Urothelium cell line (cell line): Measurements from ENCODE around the gene E2F4.

ENCODE experiments used
- DNase-seq: peaks from one replicate; pipeline ENCODE4 v3.0.0; 2011; ENCODE audit warnings: low spot score, mixed read lengths
- FAIRE-seq: peaks from 2 replicates; lab custom pipeline; 2011; peaks lifted over from hg19 to GRCh38; lab: Jason Lieb, UNC

Gene E2F4

DNA sequence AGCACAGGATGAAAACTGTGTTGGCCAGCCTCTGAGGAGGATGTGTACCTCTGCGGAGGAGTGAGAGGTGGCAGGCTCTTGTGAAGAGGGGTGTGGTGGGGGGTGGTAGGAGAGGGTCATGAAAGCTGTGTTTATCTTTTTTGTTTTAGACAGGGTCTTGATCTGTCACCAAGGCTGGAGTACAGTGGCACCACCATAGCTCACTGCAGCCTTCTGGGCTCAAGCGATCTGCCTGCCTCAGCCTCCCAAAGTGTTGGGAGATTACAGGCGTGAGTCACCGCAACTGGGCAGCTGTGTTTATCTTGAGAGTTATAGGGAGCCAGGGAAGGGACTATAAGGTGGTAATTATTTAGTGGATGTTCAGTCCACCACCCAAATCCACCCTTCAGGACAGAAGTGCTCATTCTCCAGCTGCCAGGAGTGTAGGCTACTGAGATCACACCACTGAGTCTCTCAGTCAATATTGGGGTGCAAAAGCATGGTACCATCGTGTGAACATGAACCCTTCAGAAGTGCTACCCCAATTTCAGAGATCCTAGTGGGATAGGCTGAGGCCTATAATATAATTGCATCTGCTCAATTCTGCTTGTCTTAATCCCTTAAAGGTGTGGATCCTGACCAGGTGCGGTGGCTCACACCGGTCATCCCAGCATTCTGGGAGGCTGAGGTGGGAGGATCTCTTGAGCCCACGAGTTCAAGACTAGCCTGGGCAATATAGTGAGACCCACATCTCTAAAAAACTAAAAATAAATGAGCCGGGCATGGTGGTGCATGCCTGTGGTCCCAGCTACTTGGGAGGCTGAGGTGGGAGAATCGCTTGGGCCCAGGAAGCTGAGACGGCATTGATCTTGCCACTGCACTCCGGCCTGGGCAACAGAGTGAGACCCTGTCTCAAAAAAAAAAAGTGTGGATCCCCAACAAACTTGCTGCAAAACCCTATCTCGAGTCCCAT, 1.2 kb upstream of the E2F4 start:
- FAIRE-seq, result no peak
- no peak for DNase-seq

DNA sequence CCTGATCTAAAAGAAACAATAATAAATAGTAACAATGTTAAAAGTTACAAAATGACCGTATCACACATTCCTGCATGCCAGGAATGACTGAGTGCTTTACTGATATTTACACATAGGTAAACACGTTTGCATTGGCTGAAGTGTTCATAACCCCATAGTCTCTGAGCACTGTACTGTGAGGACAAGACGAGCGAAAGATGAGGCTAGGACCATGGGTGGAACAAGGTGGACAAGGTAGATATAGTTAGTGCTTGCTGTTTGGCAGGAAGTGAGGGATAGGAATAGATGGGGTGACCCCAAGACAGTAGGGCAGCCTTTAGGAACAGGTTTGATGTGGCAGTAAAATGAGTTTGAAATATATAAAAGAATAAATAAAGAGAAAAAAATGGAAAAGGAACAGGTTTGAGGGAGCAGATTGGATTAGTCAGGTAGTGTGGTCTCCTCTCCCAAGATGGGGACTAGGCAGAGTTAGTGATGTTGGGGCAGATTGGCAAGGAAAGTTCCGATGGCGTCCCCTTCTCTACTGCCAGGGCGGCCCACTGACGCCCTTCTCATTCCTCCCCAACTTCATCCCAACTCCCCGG, 452 bp upstream of the E2F4 start:
- DNase-seq (no peak), FAIRE-seq (no peak)

DNA sequence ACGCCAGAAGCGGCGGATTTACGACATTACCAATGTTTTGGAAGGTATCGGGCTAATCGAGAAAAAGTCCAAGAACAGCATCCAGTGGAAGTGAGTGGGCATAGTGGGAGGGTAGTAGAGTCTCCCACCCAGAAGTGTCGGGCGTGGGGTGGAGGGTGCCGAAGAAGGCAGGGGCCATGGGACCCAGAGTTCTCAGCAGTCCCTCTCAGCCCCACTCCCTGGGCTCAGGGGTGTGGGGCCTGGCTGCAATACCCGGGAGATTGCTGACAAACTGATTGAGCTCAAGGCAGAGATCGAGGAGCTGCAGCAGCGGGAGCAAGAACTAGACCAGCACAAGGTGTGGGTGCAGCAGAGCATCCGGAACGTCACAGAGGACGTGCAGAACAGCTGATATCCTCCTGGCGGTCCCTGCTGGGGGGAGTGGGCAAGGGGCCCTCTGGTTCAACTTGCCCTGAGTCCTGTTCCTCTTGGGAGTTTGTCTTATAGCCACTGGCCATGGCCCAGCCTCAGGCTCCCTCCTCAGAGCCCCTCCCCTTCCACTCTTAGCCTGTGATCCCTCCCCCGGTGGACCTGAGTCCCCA, 916 bp downstream of the E2F4 start:
- DNase-seq, result no peak
- FAIRE-seq, result no peak

DNA sequence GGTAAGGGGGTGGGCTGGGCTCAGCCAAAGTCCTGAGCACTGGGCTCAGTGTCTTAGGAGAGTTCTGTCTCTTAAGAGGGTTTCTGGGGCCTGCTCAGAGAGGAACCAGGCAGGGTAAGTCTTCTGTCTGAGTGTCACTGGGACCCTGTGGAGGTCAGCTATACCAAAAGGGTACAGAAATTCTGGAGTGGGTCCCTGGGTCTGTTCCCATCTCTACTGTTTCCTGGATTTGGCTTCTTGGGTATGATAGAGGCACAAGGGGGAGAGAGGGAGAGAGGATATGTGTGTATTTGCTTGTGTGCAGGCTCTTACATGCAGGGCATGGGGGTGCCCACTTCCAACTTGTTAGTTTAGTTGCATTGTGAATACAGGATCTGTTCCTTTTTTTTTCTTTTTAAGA, 1.6 kb downstream of the E2F4 start:
- DNase-seq, result no peak
- no peak for FAIRE-seq

DNA sequence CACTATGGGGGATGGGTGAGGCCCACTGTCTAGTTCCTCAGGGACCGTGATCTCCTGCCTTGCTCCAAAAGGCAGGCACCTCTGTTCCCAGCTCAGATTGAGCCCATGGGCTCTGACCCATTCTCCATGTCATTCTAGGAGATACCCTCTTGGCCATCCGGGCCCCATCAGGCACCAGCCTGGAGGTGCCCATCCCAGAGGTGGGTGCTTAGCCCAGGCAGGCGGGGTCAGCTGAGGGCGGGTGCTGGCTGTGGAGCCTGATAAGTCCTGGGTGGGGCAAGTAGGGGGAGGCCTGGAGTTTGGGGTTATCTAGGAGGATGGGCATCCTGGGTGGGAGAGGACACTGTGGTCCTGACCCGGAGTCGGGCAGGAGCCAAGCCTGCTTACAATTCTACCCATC, 2.3 kb downstream of the E2F4 start:
- no peak for FAIRE-seq
- no peak for DNase-seq

DNA sequence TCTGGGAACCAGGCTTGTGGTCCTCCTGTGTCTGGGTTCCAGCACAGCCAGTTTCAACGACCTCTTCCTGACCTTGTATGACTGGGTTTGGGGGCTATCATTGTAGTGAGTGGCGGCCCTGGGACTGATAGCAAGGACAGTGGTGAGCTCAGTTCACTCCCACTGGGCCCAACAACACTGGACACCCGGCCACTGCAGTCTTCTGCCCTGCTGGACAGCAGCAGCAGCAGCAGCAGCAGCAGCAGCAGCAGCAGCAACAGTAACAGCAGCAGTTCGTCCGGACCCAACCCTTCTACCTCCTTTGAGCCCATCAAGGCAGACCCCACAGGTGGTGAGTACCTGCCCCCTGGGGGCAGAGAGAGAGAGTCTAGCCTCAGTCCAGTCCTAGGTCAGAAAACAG, 3.7 kb downstream of the E2F4 start:
- FAIRE-seq, result no peak

DNA sequence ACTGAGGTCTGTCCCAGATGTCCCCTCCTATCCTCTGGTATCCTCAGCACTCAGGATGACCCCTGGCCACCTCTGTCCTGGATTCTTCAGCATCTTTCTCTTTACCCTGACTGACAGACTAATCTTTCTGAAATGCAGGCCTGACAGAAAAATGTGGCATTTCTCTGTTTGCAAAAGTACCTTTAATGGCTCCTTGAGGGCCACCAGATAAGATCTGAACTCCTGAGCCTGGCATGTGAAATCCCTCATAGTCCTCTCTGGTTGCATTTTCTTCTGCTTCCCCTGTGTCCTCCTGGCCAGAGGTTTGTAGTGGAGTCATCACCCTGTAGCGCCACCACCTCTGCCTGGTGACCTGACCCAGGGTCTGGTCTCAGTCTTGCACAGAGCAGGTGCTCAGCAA, 4.9 kb downstream of the E2F4 start:
- FAIRE-seq, result no peak
- DNase-seq, result no peak

More for the DNA sequence above, 3.7 kb downstream of the E2F4 start:
- DNase-seq, result no peak

DNA sequence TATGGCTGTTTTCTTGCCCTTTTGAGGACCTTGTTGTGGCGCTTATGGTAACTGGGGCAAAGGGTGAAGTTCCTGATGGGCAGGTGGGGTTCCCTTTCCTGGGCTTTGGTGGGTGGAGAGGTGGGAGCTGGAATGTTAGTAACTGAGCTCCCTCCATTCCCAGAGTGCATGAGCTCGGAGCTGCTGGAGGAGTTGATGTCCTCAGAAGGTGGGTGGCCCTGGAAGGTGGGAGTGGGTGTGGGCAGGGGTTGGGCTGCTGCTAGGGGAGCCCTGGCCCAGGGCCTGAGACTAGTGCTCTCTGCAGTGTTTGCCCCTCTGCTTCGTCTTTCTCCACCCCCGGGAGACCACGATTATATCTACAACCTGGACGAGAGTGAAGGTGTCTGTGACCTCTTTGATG, 5.7 kb downstream of the E2F4 start:
- no peak for DNase-seq
- no peak for FAIRE-seq

DNA sequence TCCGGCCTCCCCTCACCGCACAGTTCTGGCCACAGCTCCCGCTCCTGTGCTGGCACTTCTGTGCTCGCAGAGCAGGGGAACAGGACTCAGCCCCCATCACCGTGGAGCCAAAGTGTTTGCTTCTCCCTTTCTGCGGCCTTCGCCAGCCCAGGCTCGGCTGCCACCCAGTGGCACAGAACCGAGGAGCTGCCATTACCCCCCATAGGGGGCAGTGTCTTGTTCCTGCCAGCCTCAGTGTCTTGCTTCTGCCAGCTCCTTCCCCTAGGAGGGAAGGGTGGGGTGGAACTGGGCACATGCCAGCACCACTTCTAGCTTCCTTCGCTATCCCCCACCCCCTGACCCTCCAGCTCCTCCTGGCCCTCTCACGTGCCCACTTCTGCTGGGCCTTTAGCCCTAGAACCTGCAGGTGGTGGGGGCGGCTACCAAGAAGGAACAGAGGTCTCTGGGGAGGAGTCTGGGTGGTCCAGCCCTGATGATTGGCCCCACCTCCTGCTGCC, 6.3 kb downstream of the E2F4 start:
- DNase-seq (peak; percentile 59), FAIRE-seq (no peak)

DNA sequence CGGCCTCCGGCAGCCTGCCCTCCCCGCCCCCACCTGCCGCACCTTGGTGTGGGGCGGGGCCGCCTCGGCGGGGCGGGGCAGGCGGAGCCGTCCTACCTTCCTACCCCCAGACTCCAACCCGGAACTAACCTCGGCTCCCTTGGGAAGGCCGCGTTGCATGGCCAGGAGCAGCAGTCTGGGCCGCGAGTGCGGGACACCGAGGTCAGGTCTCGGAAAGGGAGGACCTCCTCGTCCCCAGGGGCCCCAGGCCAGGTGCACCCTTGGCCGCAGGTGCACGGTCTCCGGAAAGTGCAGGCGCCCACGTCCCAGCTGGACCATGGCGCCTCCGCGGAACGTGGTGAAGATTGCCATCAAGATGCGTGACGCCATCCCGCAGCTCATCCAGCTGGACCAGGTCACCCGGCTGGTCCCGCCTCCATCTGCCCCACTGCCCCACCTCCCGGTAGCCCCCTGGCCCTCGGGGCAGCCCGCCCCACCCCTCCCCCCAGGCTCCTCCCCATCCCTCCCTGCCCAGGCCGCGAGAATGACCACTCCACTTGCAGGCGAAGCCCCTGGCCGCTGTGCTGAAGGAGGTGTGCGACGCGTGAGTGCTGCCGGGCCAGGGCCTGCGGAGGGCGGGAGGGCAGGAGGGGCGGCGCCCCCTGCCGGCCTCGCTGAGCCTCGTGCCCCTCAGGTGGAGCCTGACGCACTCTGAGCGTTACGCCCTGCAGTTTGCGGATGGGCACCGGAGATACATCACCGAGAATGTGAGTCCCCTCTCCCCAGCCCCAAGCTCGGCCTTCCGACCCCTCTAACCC, 7.3 kb downstream of the E2F4 start, which contains the start of gene ELMO3:
Gene ELMO3, plus strand, starts transcription at position 121 of the 797 bp plus-strand sequence. Its CDS starts 196 bp downstream, at position 317.
- FAIRE-seq (no peak), DNase-seq (no peak)

DNA sequence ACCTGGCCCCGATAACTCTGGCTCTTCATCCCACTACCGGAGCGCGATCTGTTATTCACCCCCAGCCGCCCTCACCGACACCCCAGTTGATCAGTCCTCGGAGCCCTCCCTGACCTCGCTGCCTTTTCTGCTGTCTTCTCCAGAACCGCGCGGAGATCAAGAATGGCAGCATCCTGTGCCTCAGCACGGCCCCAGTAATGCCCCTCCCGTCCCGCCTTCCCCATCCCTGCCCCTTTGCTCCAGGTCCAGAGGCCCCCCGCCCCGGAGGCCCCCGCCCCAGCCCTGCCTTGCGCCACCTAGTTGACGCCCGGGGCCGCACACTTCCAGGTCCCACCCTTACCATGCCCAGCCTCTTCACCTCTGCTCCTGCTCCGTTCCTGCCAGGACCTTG, 7.8 kb downstream of the E2F4 start:
- DNase-seq, result no peak
- no peak for FAIRE-seq

DNA sequence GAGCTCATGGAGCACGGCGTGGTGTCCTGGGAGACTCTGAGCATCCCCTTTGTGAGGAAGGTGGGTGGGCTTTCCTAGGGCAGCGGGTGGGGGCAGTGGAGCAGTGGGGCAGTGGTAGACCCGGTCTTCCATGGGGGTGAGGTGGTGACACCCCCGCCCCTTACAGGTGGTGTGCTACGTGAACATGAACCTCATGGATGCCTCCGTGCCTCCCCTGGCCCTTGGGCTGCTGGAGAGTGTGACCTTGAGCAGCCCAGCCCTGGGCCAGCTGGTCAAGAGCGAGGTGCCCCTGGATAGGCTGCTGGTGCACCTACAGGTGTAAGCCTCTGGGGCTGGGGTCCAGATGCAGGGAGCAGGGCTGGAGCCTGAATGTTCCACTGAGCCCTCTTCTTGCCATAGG, 8.5 kb downstream of the E2F4 start:
- FAIRE-seq, result no peak
- no peak for DNase-seq

DNA sequence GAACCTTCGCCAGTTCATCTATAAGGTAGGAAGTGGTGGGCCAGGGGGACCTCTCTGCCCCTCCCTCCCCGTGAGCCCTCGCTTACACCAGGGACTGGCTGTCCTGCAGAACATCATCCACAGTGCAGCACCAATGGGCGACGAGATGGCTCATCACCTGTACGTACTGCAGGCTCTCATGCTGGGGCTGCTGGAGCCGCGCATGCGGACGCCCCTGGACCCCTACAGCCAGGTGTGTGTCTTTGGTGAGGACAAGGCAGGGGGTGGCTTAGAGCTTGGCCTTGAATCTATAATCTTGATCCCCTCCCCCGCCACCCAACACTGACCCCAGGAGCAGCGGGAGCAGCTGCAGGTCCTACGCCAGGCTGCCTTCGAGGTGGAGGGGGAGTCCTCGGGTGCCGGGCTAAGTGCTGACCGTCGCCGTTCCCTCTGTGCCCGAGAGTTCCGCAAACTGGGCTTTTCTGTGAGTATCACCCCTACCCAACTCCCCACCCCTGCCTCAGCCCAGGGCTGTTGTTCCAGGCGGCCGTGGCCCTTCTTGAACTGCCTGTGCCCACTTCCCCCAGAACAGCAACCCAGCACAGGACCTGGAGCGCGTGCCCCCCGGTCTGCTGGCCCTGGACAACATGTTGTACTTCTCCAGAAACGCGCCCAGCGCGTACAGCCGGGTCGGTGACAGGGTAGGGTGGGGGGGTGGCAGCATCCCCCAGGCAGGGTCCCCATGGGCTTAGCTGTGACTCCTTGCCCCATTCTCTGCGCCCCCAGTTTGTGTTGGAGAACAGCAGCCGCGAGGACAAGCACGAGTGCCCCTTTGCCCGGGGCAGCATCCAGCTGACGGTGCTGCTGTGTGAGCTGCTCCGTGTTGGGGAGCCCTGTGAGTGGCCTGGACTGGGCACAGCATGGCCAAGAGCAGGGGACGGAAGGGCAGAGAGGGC, 9.7 kb downstream of the E2F4 start:
- no peak for FAIRE-seq

DNA sequence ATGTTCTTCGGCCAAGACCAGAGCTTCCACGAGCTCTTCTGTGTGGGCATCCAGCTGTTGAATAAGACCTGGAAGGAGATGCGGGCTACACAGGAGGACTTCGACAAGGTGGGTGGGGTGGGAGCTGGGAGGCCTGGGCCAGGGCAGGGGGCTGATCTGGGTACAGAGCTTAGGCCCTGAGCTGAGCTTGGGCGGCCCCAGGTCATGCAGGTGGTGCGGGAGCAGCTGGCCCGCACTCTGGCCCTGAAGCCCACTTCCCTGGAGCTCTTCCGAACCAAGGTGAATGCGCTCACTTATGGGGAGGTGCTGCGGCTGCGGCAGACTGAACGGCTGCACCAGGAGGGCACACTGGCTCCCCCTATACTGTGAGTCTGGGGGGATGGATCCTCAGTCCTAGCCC, 10.5 kb downstream of the E2F4 start:
- FAIRE-seq (no peak), DNase-seq (no peak)

More for the DNA sequence above, 9.7 kb downstream of the E2F4 start:
- no peak for DNase-seq

DNA sequence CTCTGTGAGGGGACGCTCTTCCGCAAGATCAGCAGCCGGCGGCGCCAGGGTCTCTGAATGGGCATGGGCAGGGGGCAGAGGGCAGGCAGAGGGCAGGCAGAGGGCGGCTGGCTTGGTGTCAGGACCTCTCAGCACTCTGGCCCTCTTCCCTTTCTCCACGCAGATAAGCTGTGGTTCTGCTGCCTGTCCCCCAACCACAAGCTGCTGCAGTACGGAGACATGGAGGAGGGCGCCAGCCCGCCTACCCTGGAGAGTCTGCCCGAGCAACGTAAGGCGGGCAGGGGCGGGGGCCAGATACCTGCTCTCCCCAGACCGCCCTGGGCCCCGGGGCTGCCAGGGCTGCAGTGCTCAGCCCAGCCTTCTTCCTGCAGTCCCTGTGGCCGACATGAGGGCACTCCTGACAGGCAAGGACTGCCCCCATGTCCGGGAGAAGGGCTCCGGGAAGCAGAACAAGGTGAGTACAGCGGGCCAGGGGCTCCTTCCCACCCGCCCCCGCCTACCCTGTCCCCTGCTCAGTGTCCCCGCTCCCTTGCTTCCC, 11.1 kb downstream of the E2F4 start:
- DNase-seq, result no peak
- no peak for FAIRE-seq

DNA sequence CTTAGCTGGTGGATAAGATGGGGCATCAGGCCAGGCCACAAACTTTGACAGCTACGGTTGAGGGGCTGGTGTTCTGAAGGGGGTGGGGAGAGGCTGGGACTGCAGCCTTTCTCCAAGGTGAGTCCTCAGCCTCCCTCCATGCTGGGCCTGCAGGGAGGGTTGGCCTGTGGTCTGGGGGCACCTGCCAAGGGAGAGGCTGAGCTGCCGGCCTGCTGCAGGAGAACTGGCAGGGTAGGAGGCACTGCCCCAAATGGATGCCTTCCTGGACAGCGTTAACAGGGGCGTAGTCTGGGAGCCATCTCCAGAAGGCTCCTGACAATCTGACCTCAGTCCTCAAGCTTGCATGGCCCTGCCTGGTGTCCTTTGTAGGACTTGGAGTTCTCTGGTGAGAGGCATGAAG, 12.1 kb downstream of the E2F4 start:
- no peak for DNase-seq
- FAIRE-seq, result no peak

DNA sequence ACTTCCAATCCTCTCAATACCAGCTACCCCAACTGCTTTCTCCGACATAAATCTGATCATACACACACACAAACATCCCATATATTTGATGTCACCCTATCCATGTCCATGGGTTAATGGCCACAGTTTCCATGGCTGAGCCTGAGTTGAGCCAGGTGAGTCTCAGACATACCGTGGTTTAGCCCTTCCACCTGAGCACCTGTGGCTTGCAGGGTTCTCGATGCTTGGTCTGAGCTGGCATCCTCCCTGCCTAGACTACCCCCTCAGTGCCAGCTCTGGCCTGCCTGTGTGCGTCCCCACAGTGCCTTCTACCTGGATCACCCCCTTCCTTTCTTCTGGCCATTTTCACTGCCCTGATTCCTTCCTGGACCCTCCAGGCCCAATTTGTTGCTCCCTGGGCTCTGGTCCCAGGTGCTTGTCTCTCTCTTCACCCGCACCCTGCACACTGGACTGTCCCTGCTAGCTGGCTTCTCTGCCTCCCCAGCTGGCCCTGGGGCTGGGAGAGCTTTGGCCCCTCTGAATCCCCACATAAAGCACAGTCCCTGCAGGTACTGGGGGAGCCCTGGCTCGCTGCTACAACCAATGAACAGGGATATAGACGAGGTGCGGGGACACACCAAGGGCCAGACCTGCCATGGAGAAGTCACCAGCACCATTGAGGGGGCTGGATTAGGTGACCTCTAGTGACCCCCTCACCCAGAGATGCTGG, 14.3 kb downstream of the E2F4 start:
- DNase-seq (no peak), FAIRE-seq (no peak)

DNA sequence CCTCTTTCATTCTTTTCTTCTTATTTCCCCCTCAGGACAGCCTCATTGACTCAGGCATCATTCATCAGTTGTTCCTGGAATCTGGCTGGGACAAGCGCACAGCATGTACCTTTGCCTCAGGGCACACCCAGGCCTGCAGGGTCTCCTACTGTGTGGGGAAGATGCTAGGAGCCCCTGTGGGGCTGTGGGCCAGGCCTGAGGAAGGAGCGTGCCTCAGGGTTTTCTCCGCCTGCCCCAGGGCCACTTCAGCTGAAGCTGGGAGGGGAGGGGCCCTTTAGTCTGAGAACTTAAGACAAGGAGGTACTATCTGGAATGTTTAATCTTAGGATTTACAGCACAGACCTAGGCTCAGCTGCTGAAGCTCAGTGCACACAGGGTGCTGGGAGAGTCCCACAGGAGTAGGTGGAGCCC, 14.9 kb downstream of the E2F4 start:
- no peak for DNase-seq

More for the DNA sequence above, 14.9 kb downstream of the E2F4 start:
- FAIRE-seq, result no peak
